Measurements from ENCODE around the gene TRIM42.

The TRIM42 gene

GRCh38 chr3:140677764-140678163, at the start of gene TRIM42:
TSS of gene TRIM42 (plus strand) at chr3:140678064. CDS start at chr3:140678230, 166 bp downstream.
- no peak for DNase-seq

- no peak for DNase-seq
Measured at GRCh38 chr3:140628606-140629005, 49.3 kb upstream of the TRIM42 start.

GRCh38 chr3:140629357-140630137, 48.3 kb upstream of the TRIM42 start:
- DNase-seq: no peak

GRCh38 chr3:140630366-140630765, 47.5 kb upstream of the TRIM42 start:
- no peak for DNase-seq

GRCh38 chr3:140630866-140631265, 47.0 kb upstream of the TRIM42 start:
- no peak for DNase-seq

- no peak for DNase-seq
Measured at GRCh38 chr3:140635276-140635675, 42.6 kb upstream of the TRIM42 start.

- no peak for DNase-seq
Measured at GRCh38 chr3:140636406-140637138, 41.3 kb upstream of the TRIM42 start.

GRCh38 chr3:140651287-140651686, 26.6 kb upstream of the TRIM42 start:
- no peak for DNase-seq

GRCh38 chr3:140655678-140656077, 22.2 kb upstream of the TRIM42 start:
- no peak for DNase-seq

- DNase-seq: no peak
Measured at GRCh38 chr3:140664111-140664510, 13.8 kb upstream of the TRIM42 start.

GRCh38 chr3:140682586-140682985, 4.7 kb downstream of the TRIM42 start:
- DNase-seq: no peak

GRCh38 chr3:140686128-140686527, 8.3 kb downstream of the TRIM42 start:
- DNase-seq: no peak

- DNase-seq: no peak
Measured at GRCh38 chr3:140686948-140687347, 9.1 kb downstream of the TRIM42 start.

- DNase-seq: no peak
Measured at GRCh38 chr3:140695361-140696061, 17.6 kb downstream of the TRIM42 start.

GRCh38 chr3:140699516-140700231, 21.8 kb downstream of the TRIM42 start:
- DNase-seq: no peak

GRCh38 chr3:140702281-140702680, 24.4 kb downstream of the TRIM42 start:
- DNase-seq: no peak

GRCh38 chr3:140703496-140703895, 25.6 kb downstream of the TRIM42 start:
- no peak for DNase-seq

GRCh38 chr3:140704733-140705132, 26.9 kb downstream of the TRIM42 start:
- DNase-seq: no peak

GRCh38 chr3:140705954-140706353, 28.1 kb downstream of the TRIM42 start:
- DNase-seq: no peak

- no peak for DNase-seq
Measured at GRCh38 chr3:140706360-140706759, 28.5 kb downstream of the TRIM42 start.

- no peak for DNase-seq
Measured at GRCh38 chr3:140708815-140709214, 31.0 kb downstream of the TRIM42 start.

GRCh38 chr3:140709751-140710150, 31.9 kb downstream of the TRIM42 start:
- no peak for DNase-seq
